HG03565 (cell line): ENCODE data around the gene TMEM8B.
"Not testable (repeated sequence)": the region's sequence is repeated elsewhere in the genome, so short reads cannot be mapped to it uniquely, and the experiment has no call there.

Experiments used
- ATAC-seq: cut with Tn5 transposase; IDR thresholded peaks from one replicate; pipeline ENCODE4 v1.9.1; 2021; ENCODE audit warnings: mild to moderate bottlenecking, moderate library complexity; ENCODE audit not compliant: unreplicated experiment

TMEM8B gene

GRCh38 chr9:35861161-35861897 lies 32.3 kb downstream of the TMEM8B start:
- ATAC-seq, result no peak

DNA sequence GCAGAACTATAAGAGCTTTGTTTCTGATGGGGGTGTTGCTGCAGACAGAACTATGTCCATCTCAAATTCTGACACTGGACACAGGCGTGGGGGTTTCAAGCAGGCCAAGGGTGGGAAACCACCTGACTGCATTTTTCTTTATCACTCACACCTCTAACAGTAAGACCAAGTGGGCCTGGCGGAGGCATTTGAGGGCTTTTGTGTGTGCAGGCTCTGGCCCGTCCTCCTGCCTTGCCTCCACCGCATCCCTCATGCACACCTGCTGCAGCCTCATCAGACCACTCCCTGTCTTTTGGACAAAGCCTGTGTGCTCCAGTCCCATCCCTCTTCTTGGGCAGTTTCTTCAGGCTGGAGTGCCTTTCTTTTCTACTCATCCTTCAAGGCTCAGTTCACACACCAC lies 33.3 kb downstream of the TMEM8B start:
- no peak for ATAC-seq

- ATAC-seq, result no peak
Observed at GRCh38 chr9:35863583-35863982, 34.6 kb downstream of the TMEM8B start.

- ATAC-seq, result no peak
Observed at GRCh38 chr9:35864695-35865255, 35.7 kb downstream of the TMEM8B start.

GRCh38 chr9:35867538-35867937 lies 38.5 kb downstream of the TMEM8B start:
- ATAC-seq, result no peak

GRCh38 chr9:35868933-35869332 lies 39.9 kb downstream of the TMEM8B start:
- no peak for ATAC-seq

DNA sequence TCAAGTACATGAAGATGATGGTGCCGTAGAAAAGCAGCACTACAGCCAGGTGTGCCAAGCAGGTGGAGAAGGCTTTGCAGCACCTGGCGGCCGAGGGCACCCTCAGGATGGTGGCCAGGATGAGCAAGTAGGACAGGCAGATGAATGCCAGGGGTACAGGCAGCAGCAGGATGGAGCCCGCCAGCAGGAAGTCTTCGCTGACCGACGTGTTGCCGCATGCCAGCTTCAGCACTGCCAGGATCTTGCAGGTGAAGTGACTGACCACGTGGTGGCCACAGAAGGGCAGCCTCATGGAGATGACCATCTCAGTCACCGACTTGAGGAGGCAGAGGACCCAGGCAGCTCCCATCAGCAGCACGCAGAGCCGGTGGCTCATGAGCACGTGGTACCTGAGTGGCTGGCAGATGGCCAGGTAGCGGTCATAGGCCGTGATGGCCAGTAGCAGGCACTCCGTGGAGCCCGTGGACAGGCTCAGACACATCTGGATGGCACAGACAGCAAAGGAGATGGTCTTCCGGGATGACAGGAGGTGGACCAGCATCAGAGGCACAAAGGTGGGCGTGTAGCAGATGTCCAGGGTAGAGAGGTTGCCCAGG lies 40.7 kb downstream of the TMEM8B start:
- ATAC-seq, result no peak

- ATAC-seq, result no peak
Observed at GRCh38 chr9:35870351-35870923, 41.4 kb downstream of the TMEM8B start, which contains the start of gene OR13J1. TSS of gene OR13J1 (minus strand) at chr9:35870401. CDS start at chr9:35870401, 0 bp downstream.

- no peak for ATAC-seq
Observed at GRCh38 chr9:35871545-35871944, 42.5 kb downstream of the TMEM8B start.

- no peak for ATAC-seq
Observed at GRCh38 chr9:35872505-35872904, 43.5 kb downstream of the TMEM8B start.

DNA sequence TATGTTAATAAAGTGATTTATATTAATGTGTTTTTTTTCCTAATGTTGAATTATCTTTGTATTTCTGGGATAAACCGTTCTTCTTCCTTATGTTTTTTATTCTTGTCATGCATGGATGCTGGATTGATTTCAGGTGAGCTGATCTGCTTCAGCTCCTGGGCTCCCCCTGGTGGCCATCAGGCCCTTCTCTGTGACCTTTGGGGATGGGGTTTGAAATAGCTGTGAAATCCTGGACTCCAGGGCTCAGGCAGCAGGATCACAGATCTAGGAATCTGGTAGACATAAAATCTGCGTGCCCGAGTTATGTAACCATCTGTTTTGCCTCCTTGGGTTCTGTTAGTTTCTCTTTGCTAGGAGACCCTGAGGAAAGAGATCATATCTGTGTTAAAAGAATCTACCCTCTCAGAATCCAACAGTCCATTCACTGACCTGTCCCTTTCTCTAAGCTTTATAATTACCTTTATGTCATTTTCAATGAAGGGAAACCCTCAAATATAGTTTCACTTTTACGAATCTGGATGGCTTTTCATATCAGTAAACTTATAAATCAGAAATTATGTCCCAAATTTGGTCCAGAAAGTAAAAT lies 53.3 kb downstream of the TMEM8B start:
- no peak for ATAC-seq

- ATAC-seq, result no peak
Observed at GRCh38 chr9:35882996-35883395, 54.0 kb downstream of the TMEM8B start.

- ATAC-seq, result not testable (repeated sequence)
Observed at GRCh38 chr9:35884908-35885307, 55.9 kb downstream of the TMEM8B start.

DNA sequence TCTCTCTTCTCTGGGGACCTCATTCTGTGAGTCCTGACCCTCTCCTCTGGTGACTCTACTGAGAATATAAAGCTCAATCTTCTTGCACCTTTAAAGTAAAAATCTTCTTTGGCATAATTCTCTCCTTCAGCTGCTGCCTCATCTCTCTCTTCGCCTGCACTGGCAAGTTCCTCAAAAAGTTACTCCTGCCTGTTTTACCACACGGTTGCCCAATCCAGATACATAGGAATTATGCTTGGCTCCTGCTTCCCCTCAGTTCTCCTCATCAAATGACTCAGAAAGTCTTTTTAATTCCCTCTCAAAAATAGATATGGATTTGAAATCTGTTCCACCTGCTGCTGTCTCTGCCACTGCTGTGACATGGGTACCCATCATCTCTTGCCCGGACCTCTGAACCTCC lies 62.6 kb downstream of the TMEM8B start:
- ATAC-seq, result no peak

- no peak for ATAC-seq
Observed at GRCh38 chr9:35892051-35892450, 63.0 kb downstream of the TMEM8B start.

DNA sequence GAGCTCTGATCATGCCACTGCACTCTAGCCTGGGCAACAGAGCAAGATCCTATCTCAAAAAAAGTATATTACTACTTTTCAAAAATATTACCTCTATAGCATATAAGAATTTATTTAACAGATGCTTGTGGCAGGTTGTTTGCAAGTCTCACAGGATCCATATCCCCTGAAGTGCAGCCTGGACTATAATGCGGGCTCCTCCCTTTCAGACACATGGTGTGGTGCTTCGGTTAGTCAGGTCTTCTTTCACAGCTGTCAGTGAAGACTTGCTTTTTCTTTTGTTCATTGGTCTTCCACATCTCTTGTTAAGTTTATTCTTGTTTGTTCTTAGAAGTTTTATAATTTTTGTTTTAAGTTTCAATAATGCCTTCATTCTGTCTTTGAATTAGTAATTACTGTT lies 67.5 kb downstream of the TMEM8B start:
- ATAC-seq, result no peak

DNA sequence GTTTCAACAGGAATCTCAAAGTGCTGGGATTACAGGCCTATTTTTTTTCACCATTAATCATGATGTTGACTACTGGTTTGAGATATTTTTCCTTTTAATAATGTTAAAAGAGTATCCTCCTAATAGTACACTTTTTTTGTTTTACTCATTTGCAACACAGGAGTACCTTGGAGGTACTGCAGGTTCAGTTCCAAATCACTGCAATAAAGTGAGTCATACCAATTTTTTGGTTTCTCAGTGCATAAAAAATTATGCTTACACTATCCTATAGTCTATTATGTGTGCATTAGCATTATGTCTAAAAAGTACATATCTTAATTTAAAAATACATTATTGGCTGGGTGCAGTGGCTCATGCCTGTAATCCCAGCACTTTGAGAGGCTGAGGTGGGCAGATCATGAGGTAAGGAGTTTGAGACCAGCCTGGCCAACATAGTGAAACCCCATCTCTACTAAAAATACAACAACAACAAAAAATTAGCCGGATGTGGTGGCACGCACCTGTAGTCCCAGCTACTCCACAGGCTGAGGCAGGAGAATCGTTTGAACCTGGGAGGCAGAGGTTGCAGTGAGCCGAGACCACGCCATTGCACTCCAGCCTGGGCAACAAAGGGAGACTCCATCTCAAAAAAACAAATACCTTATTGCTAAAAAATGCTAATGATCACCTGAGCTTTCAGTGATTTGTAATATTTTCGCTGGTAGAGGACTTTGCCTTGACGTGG lies 68.5 kb downstream of the TMEM8B start:
- ATAC-seq, result not testable (repeated sequence)

- ATAC-seq, result no peak
Observed at GRCh38 chr9:35898337-35898736, 69.3 kb downstream of the TMEM8B start.

GRCh38 chr9:35899021-35899420 lies 70.0 kb downstream of the TMEM8B start:
- no peak for ATAC-seq

DNA sequence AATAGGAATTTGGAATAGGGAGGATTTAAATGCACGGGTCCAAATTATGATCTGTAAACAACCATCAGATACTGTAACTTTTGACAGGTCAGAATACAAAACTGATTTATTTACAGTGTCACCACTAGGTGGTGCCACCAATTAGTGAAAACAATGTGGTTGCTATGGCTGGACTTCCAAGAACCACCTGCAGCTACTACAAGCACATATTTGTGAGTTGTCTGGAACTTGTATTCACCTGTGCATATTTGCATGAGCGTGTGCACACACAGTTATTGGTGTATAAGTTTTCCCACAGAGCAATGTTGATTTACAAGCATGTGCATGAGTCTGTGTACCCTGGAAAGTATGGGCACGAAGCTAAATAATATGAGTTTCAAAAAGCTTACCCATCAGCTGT lies 74.0 kb downstream of the TMEM8B start:
- no peak for ATAC-seq

DNA sequence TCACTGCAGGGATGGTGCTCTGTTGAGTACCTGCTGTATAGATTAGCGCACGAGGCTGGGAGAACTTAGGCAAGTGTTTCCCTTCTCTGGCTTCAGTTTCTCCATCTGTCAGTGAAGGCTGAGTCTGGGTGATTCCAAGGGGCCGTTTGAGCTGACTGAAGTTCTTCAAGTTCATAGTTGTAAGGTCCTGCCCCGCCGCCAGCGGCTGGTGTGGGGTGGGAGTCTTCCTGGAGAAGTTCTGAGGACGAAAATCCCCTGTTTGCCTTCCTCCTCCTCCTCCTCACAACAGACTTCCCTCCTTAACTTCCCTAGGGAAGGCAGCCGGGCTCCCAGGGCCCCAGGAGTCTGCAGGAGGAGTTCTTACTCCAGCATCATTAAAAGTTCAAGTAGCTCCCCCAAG lies 75.3 kb downstream of the TMEM8B start:
- no peak for ATAC-seq
